DOHH2 (cell line): Measurements from ENCODE around the gene HAUS2.

Experiments
- CTCF ChIP-seq: fragments of 200-600 bp; sonication (generic); IDR thresholded peaks from one replicate; pipeline ENCODE4 v1.5.1; 2014; ENCODE audit warnings: antibody characterized with exemption, mild to moderate bottlenecking, low read depth, low read length; ENCODE audit not compliant: poor library complexity, severe bottlenecking
- EZH2phosphoT487 ChIP-seq: fragments of 200-600 bp; sonication (generic); IDR thresholded peaks from 2 replicates; pipeline ENCODE4 v1.6.1; 2017; ENCODE audit warnings: borderline replicate concordance, mild to moderate bottlenecking, antibody characterized with exemption, low read length, moderate library complexity, mixed read lengths

- TF ChIP-seq CTCF (no peak), EZH2phosphoT487 (no peak)
These were observed 44.1 kb downstream of the HAUS2 start for GRCh38 chr15:42592716-42593115.
